GM06990 (cell line): ENCODE measurements around the gene ATE1.

Experiments
- DNase-seq: peaks from one replicate; pipeline ENCODE4 v3.0.0-alpha.2; 2011; ENCODE audit not compliant: insufficient read length; ENCODE audit errors: extremely low read depth
- H3K27me3 ChIP-seq: replicated peaks from 2 replicates; pipeline ENCODE4 v1.6.0; 2011; ENCODE audit warnings: low read length; ENCODE audit not compliant: control insufficient read depth, insufficient read depth
- H3K36me3 ChIP-seq: 2 replicates; pipeline ENCODE4 v1.5.1; 2011; ENCODE audit warnings: low read length; ENCODE audit not compliant: control insufficient read depth, insufficient read depth
- H3K4me3 ChIP-seq: replicated peaks from 2 replicates; pipeline ENCODE4 v1.5.1; 2011; ENCODE audit warnings: low read depth, mild to moderate bottlenecking, control low read depth, low read length
- CTCF ChIP-seq: IDR thresholded peaks from 2 replicates; pipeline ENCODE4 v1.5.1; 2011; ENCODE audit warnings: low read length, control low read depth, mild to moderate bottlenecking, inconsistent platforms; ENCODE audit not compliant: insufficient read depth, poor library complexity, severe bottlenecking

Gene ATE1

GRCh38 chr10:121862042-121862441 lies 65.8 kb downstream of the ATE1 start:
- Histone ChIP-seq H3K4me3 (no peak overlapping the region), H3K27me3 (no peaks in the 10 kb centered on the region), H3K36me3 (no peaks in the 10 kb centered on the region)
- no peak for TF ChIP-seq CTCF
- no peak for DNase-seq

- Histone ChIP-seq H3K27me3 (no peaks in the 10 kb centered on the region), H3K4me3 (no peak overlapping the region), H3K36me3 (no peaks in the 10 kb centered on the region)
- DNase-seq = no peak
- TF ChIP-seq CTCF = no peak
Observed at GRCh38 chr10:121860810-121861209, 67.0 kb downstream of the ATE1 start.

GRCh38 chr10:121854809-121855445 lies 72.9 kb downstream of the ATE1 start:
- no peak for TF ChIP-seq CTCF
- Histone ChIP-seq H3K27me3 (no peaks in the 10 kb centered on the region), H3K4me3 (no peak overlapping the region), H3K36me3 (no peaks in the 10 kb centered on the region)
- DNase-seq = no peak

- no peak for TF ChIP-seq CTCF
- no peak for DNase-seq
- Histone ChIP-seq H3K27me3 (no peaks in the 10 kb centered on the region), H3K36me3 (no peaks in the 10 kb centered on the region; the same call in 1 of the 2 replicates), H3K4me3 (no peak overlapping the region)
Observed at GRCh38 chr10:121853950-121854349, 73.9 kb downstream of the ATE1 start.

- Histone ChIP-seq H3K27me3 (no peaks in the 10 kb centered on the region), H3K36me3 (no peaks in the 10 kb centered on the region; the same call in 1 of the 2 replicates), H3K4me3 (no peak overlapping the region)
- DNase-seq = no peak
- no peak for TF ChIP-seq CTCF
Observed at GRCh38 chr10:121851786-121852185, 76.0 kb downstream of the ATE1 start.

GRCh38 chr10:121848082-121848481 lies 79.7 kb downstream of the ATE1 start:
- no peak for DNase-seq
- H3K36me3 ChIP-seq = no peaks in the 10 kb centered on the region; the same call in 1 of the 2 replicates
- TF ChIP-seq CTCF = no peak
- no peak overlapping the region for H3K4me3 ChIP-seq
- no peaks in the 10 kb centered on the region for H3K27me3 ChIP-seq
